SH-SY5Y (cell line): ENCODE results near the gene MICAL2.

Source experiments
- GATA2 ChIP-seq: IDR thresholded peaks from 2 replicates; pipeline ENCODE4 v1.6.1; 2011; ENCODE audit warnings: mild to moderate bottlenecking, low read depth, low read length
- GATA3 ChIP-seq: IDR thresholded peaks from 2 replicates; pipeline ENCODE4 v1.6.1; 2011; ENCODE audit warnings: low read depth, mild to moderate bottlenecking, low read length, moderate library complexity

Gene MICAL2

GRCh38 chr11:12112750-12113149 is 2.4 kb downstream of the MICAL2 start:
- TF ChIP-seq GATA2: no peak
- TF ChIP-seq GATA3: no peak

GRCh38 chr11:12113294-12113693 is 2.9 kb downstream of the MICAL2 start:
- TF ChIP-seq GATA2: no peak
- TF ChIP-seq GATA3: no peak

- TF ChIP-seq GATA2 (no peak), GATA3 (no peak)
Observed at GRCh38 chr11:12114193-12115033, 4.0 kb downstream of the MICAL2 start.

- TF ChIP-seq GATA3 (no peak), GATA2 (no peak)
Observed at GRCh38 chr11:12116425-12117032, 6.1 kb downstream of the MICAL2 start.

- TF ChIP-seq GATA3: no peak
- TF ChIP-seq GATA2: no peak
Observed at GRCh38 chr11:12117200-12117599, 6.8 kb downstream of the MICAL2 start.

GRCh38 chr11:12117611-12118010 is 7.2 kb downstream of the MICAL2 start:
- TF ChIP-seq GATA3 (no peak), GATA2 (no peak)

- TF ChIP-seq GATA3 (no peak), GATA2 (no peak)
Observed at GRCh38 chr11:12118949-12119348, 8.6 kb downstream of the MICAL2 start.

GRCh38 chr11:12119502-12119901 is 9.1 kb downstream of the MICAL2 start:
- TF ChIP-seq GATA2 (no peak), GATA3 (no peak)

GRCh38 chr11:12120031-12121008 is 9.9 kb downstream of the MICAL2 start:
- TF ChIP-seq GATA2 (no peak), GATA3 (no peak)

- TF ChIP-seq GATA2: no peak
Observed at GRCh38 chr11:12121011-12121410, 10.6 kb downstream of the MICAL2 start.

GRCh38 chr11:12121517-12121916 is 11.1 kb downstream of the MICAL2 start:
- TF ChIP-seq GATA3 (no peak), GATA2 (no peak)

GRCh38 chr11:12122083-12122482 is 11.7 kb downstream of the MICAL2 start:
- TF ChIP-seq GATA2: no peak
- TF ChIP-seq GATA3: no peak

- TF ChIP-seq GATA2: no peak
- no peak for TF ChIP-seq GATA3
Observed at GRCh38 chr11:12123273-12123672, 12.9 kb downstream of the MICAL2 start.

GRCh38 chr11:12123799-12124198 is 13.4 kb downstream of the MICAL2 start:
- no peak for TF ChIP-seq GATA2
- TF ChIP-seq GATA3: no peak
